CD1c-positive myeloid dendritic cell (primary cell): ENCODE data around the gene INPP4A.

Experiments used
- DNase-seq: peaks from one replicate; pipeline ENCODE4 v3.0.0-alpha.2; 2016; ENCODE audit errors: extremely low spot score

INPP4A gene

GRCh38 chr2:98460573-98461497 lies 16.2 kb downstream of the INPP4A start:
- DNase-seq, result peak; percentile 55

- DNase-seq, result no peak
These were observed 16.9 kb downstream of the INPP4A start for GRCh38 chr2:98461498-98462049.

GRCh38 chr2:98463081-98463481 lies 18.4 kb downstream of the INPP4A start:
- DNase-seq, result no peak

GRCh38 chr2:98463551-98463971 lies 18.9 kb downstream of the INPP4A start:
- no peak for DNase-seq

GRCh38 chr2:98463988-98464771 lies 19.5 kb downstream of the INPP4A start:
- DNase-seq, result peak; percentile 67

GRCh38 chr2:98464772-98465310 lies 20.2 kb downstream of the INPP4A start:
- DNase-seq, result peak; percentile 93

GRCh38 chr2:98465456-98466226 lies 21.0 kb downstream of the INPP4A start:
- peak; percentile 55 for DNase-seq

- DNase-seq, result no peak
These were observed 22.5 kb downstream of the INPP4A start for GRCh38 chr2:98467082-98467536.

GRCh38 chr2:98467652-98468051 lies 23.0 kb downstream of the INPP4A start:
- DNase-seq, result no peak

GRCh38 chr2:98468621-98469236 lies 24.1 kb downstream of the INPP4A start:
- DNase-seq, result peak; percentile 57

- no peak for DNase-seq
These were observed 25.3 kb downstream of the INPP4A start for GRCh38 chr2:98469862-98470544.

- no peak for DNase-seq
These were observed 26.2 kb downstream of the INPP4A start for GRCh38 chr2:98470851-98471255.

- no peak for DNase-seq
These were observed 26.9 kb downstream of the INPP4A start for GRCh38 chr2:98471402-98472131.

GRCh38 chr2:98472132-98472650 lies 27.5 kb downstream of the INPP4A start:
- no peak for DNase-seq

- no peak for DNase-seq
These were observed 28.5 kb downstream of the INPP4A start for GRCh38 chr2:98472961-98473746.

- DNase-seq, result no peak
These were observed 29.5 kb downstream of the INPP4A start for GRCh38 chr2:98473995-98474780.

GRCh38 chr2:98474979-98475632 lies 30.4 kb downstream of the INPP4A start:
- DNase-seq, result no peak
